Vagina (tissue), 2 donors: ENCODE data around the gene ZFP57.

Experiments
- CTCF ChIP-seq, 3 experiments: fragments of 450-650 bp in 2 of 3; fragments of 200-600 bp in 1 of 3; sonication (generic) in 1 of 3; IDR thresholded peaks; one replicate each; pipeline ENCODE4 v1.5.1; 2017 to 2019; ENCODE audit warnings: antibody characterized with exemption in 3 of 3, mild to moderate bottlenecking in 2 of 3, moderate library complexity in 2 of 3
- POLR2A ChIP-seq, 2 donors: fragments of 450-650 bp; IDR thresholded peaks; one replicate each; pipeline ENCODE4 v1.6.1; 2017; ENCODE audit warnings: antibody characterized with exemption in 2 of 2, mild to moderate bottlenecking in 2 of 2, moderate library complexity in 2 of 2

GRCh38 chr6:29679962-29680361, 990 bp downstream of the ZFP57 start:
- TF ChIP-seq POLR2A (IDR thresholded peaks at IDR 0.05) (no peak), CTCF (IDR thresholded peaks at IDR 0.05) (no peak)
